H1 (cell line): Measurements from ENCODE around the gene RASEF. TPM values are rescaled to one million over a fixed set of nuclear protein-coding genes. Genes with fewer than 3 reads are reported as not detected.

Experiments
- CTCF ChIA-PET: fragments of 300-600 bp; sonication (Branson Sonifier 250); formaldehyde crosslinking; loops from one replicate; lab custom pipeline; 2021; ENCODE audit not compliant: partially characterized antibody; lab: Charles Lee
- POLR2A ChIA-PET: fragments of 300-600 bp; sonication (Branson Sonifier 250); formaldehyde crosslinking; loops from one replicate; lab custom pipeline; 2021; ENCODE audit warnings: inconsistent platforms; ENCODE audit not compliant: partially characterized antibody; lab: Charles Lee
- DNase-seq, 2 experiments: peaks; one replicate each; pipeline versions ENCODE4 v3.0.0 to v3.0.0-alpha.2; 2010 to 2022; ENCODE audit warnings: low spot score in 2 of 2, low read depth in 1 of 2, mixed read lengths in 1 of 2
- FAIRE-seq: peaks from 2 replicates; lab custom pipeline; 2011; peaks lifted over from hg19 to GRCh38; lab: Jason Lieb, UNC
- H2AFZ ChIP-seq: 2 replicates; pipeline ENCODE4 v1.8.1; 2012; ENCODE audit warnings: low read length, inconsistent platforms
- H2AK5ac ChIP-seq: 2 replicates; pipeline ENCODE4 v1.6.1; 2013; ENCODE audit warnings: low read depth, low read length
- H2BK120ac ChIP-seq: replicated peaks from 2 replicates; pipeline ENCODE3; 2013; ENCODE audit warnings: low read depth, low read length, inconsistent platforms
- H2BK12ac ChIP-seq: 2 replicates; pipeline ENCODE4 v1.6.1; 2013; ENCODE audit warnings: low read depth, low read length
- H2BK15ac ChIP-seq: 2 replicates; pipeline ENCODE4 v1.6.1; 2013; ENCODE audit warnings: low read length
- H2BK20ac ChIP-seq: 2 replicates; pipeline ENCODE4 v1.6.1; 2013; ENCODE audit warnings: low read length
- H2BK5ac ChIP-seq: 2 replicates; pipeline ENCODE4 v1.6.1; 2013; ENCODE audit warnings: low read depth, low read length
- H3K14ac ChIP-seq: 2 replicates; pipeline ENCODE4 v1.6.1; 2013; ENCODE audit warnings: inconsistent platforms; ENCODE audit not compliant: insufficient read length
- H3K18ac ChIP-seq: 2 replicates; pipeline ENCODE4 v1.6.1; 2013; ENCODE audit warnings: low read length; ENCODE audit errors: extremely low read depth
- H3K23ac ChIP-seq: 2 replicates; pipeline ENCODE4 v1.6.1; 2013; ENCODE audit warnings: inconsistent platforms; ENCODE audit not compliant: insufficient read length
- H3K23me2 ChIP-seq: 2 replicates; pipeline ENCODE4 v1.6.1; 2013; ENCODE audit warnings: low read depth, low read length
- H3K27ac ChIP-seq: 2 replicates; pipeline ENCODE4 v1.6.1; 2011; ENCODE audit warnings: low read depth, low read length, inconsistent platforms
- H3K27me3 ChIP-seq, 4 experiments: replicated peaks in 1 of 4; 1 replicate in 1 of 4; 2 replicates in 3 of 4; pipeline versions ENCODE4 v1.6.1 to v1.8.1; 2011 to 2013; ENCODE audit warnings: low read length in 3 of 4, mild to moderate bottlenecking in 3 of 4, inconsistent platforms in 2 of 4, mixed read lengths in 2 of 4, moderate library complexity in 1 of 4; ENCODE audit not compliant: control insufficient read depth in 3 of 4, insufficient read depth in 3 of 4; ENCODE audit errors: extremely low read depth in 1 of 4
- H3K36me3 ChIP-seq, 4 experiments: 2 replicates each; pipeline versions ENCODE4 v1.6.1 to v1.8.1; 2011 to 2013; ENCODE audit warnings: mild to moderate bottlenecking in 4 of 4, low read length in 3 of 4, moderate library complexity in 2 of 4, control low read depth in 1 of 4, inconsistent platforms in 1 of 4; ENCODE audit not compliant: insufficient read depth in 4 of 4, control insufficient read depth in 2 of 4
- H3K4ac ChIP-seq: replicated peaks from 2 replicates; pipeline ENCODE3; 2013; ENCODE audit warnings: low read length, low read depth, mixed read lengths, inconsistent platforms; ENCODE audit not compliant: insufficient read length
- H3K4me1 ChIP-seq, 4 experiments: replicated peaks in 1 of 4; 1 replicate in 1 of 4; 2 replicates in 3 of 4; pipeline versions ENCODE4 v1.6.1 to v1.8.1; 2011 to 2013; ENCODE audit warnings: low read length in 3 of 4, inconsistent platforms in 2 of 4, mixed read lengths in 1 of 4; ENCODE audit not compliant: insufficient read depth in 4 of 4, control insufficient read depth in 3 of 4
- H3K4me2 ChIP-seq, 2 experiments: 2 replicates each; pipeline versions ENCODE4 v1.6.1 to v1.8.1; 2011 to 2013; ENCODE audit warnings: low read depth in 2 of 2, low read length in 2 of 2, control low read depth in 1 of 2, inconsistent platforms in 1 of 2, mild to moderate bottlenecking in 1 of 2; ENCODE audit not compliant: insufficient read depth in 1 of 2
- H3K4me3 ChIP-seq, 4 experiments: fragments of 200-600, 300-600 bp in 1 of 4; sonication (generic), shearing (Covaris generic), sonication (Bioruptor Twin) in 1 of 4; 2 replicates each; pipeline versions ENCODE4 v1.5.1 to v1.8.1; 2011 to 2016; ENCODE audit warnings: low read length in 4 of 4, low read depth in 3 of 4, control low read depth in 2 of 4, inconsistent platforms in 2 of 4, mild to moderate bottlenecking in 2 of 4, mixed read lengths in 1 of 4, moderate library complexity in 1 of 4; ENCODE audit not compliant: insufficient read depth in 2 of 4; ENCODE audit errors: extremely low read depth in 1 of 4
- H3K56ac ChIP-seq: replicated peaks from 2 replicates; pipeline ENCODE3; 2013; ENCODE audit warnings: low read depth, mild to moderate bottlenecking, mixed read lengths, low read length, inconsistent platforms; ENCODE audit not compliant: insufficient read length
- H3K79me1 ChIP-seq: 2 replicates; pipeline ENCODE4 v1.6.1; 2013; ENCODE audit warnings: low read depth, low read length, control low read depth
- H3K79me2 ChIP-seq, 2 experiments: 2 replicates each; pipeline versions ENCODE4 v1.6.1 to v1.8.1; 2012 to 2013; ENCODE audit warnings: low read length in 2 of 2, mild to moderate bottlenecking in 2 of 2, inconsistent platforms in 1 of 2; ENCODE audit not compliant: insufficient read depth in 2 of 2, control insufficient read depth in 1 of 2
- H3K9ac ChIP-seq, 4 experiments: replicated peaks in 1 of 4; 1 replicate in 1 of 4; 2 replicates in 3 of 4; pipeline versions ENCODE4 v1.6.1 to v1.8.1; 2011 to 2013; ENCODE audit warnings: low read depth in 3 of 4, low read length in 3 of 4, control low read depth in 2 of 4, mild to moderate bottlenecking in 2 of 4, moderate library complexity in 2 of 4, inconsistent platforms in 1 of 4; ENCODE audit errors: extremely low read depth in 1 of 4
- H3K9me3 ChIP-seq, 2 experiments: 2 replicates each; pipeline versions ENCODE4 v1.6.1 to v1.8.1; 2012 to 2013; ENCODE audit warnings: mild to moderate bottlenecking in 2 of 2, moderate library complexity in 2 of 2, control low read depth in 1 of 2, inconsistent platforms in 1 of 2, low read depth in 1 of 2, low read length in 1 of 2, mixed read lengths in 1 of 2; ENCODE audit not compliant: insufficient read depth in 2 of 2
- H4K20me1 ChIP-seq, 2 experiments: replicated peaks in 1 of 2; 2 replicates each; pipeline versions ENCODE3 to v1.8.1; 2011 to 2013; ENCODE audit warnings: inconsistent platforms in 2 of 2, low read length in 2 of 2, mild to moderate bottlenecking in 1 of 2; ENCODE audit not compliant: insufficient read depth in 2 of 2, control insufficient read depth in 1 of 2
- H4K5ac ChIP-seq: 2 replicates; pipeline ENCODE4 v1.6.1; 2013; ENCODE audit warnings: low read length, low read depth, mixed read lengths, inconsistent platforms; ENCODE audit not compliant: insufficient read length
- H4K8ac ChIP-seq: 2 replicates; pipeline ENCODE4 v1.8.0; 2013; ENCODE audit warnings: mild to moderate bottlenecking, moderate library complexity, low read length, inconsistent platforms; ENCODE audit not compliant: insufficient read depth; ENCODE audit errors: extremely low read depth
- H4K91ac ChIP-seq: replicated peaks from 2 replicates; pipeline ENCODE3; 2013; ENCODE audit warnings: low read length, mixed read lengths, inconsistent platforms; ENCODE audit not compliant: insufficient read length
- ASH2L ChIP-seq: fragments of 200-600, 300-600 bp; sonication (generic); IDR thresholded peaks from one replicate; pipeline ENCODE4 v1.7.1; 2017; ENCODE audit warnings: low read length
- ATF3 ChIP-seq: IDR thresholded peaks from 2 replicates; pipeline ENCODE4 v1.6.1; 2011; ENCODE audit warnings: low read depth, mild to moderate bottlenecking, low read length; ENCODE audit not compliant: insufficient read depth
- POU5F1 ChIP-seq: IDR thresholded peaks from 2 replicates; pipeline ENCODE4 v1.6.1; 2011; ENCODE audit warnings: low read depth, mild to moderate bottlenecking, low read length, moderate library complexity
- TAF1 ChIP-seq: IDR thresholded peaks from 2 replicates; pipeline ENCODE4 v1.6.1; 2011; ENCODE audit warnings: mild to moderate bottlenecking, low read depth, low read length
- TAF7 ChIP-seq: optimal IDR thresholded peaks from 2 replicates; pipeline ENCODE3; 2011; ENCODE audit warnings: low read depth, mild to moderate bottlenecking, inconsistent platforms, low read length, moderate library complexity, borderline replicate concordance
- WGBS, 2 experiments: shearing (Covaris generic) in 1 of 2; methylation state at CpG; one replicate each; pipeline versions ENCODE4 v1.1.6 to v1.1.7; 2013 to 2015; ENCODE audit warnings: low lambda C conversion rate in 2 of 2, mixed read lengths in 2 of 2, inconsistent platforms in 1 of 2, low coverage in 1 of 2, missing lambda C conversion rate in 1 of 2; ENCODE audit not compliant: insufficient replicate concordance in 2 of 2, insufficient coverage in 1 of 2, insufficient read length in 1 of 2; ENCODE audit errors: extremely low coverage in 1 of 2, missing lambda C conversion rate in 1 of 2; 5-methylcytosine and 5-hydroxymethylcytosine counted together
- polyA plus RNA-seq, 7 experiments: library from polyadenylated mRNA; depleted of rRNA in 3 of 7; stranded (reverse) in 5 of 7; unstranded in 2 of 7; fragments of >200 nt in 5 of 7; fragments of 200-250 nt in 2 of 7; gene quantifications; 1 replicate in 5 of 7; 2 replicates in 1 of 7; 4 replicates in 1 of 7; pipeline versions ENCODE4 v1.2.1 to v1.2.3, GENCODE V29; 2011 to 2013; ENCODE audit warnings: missing spikeins in 2 of 7, mixed read lengths in 2 of 7
- total RNA-seq: library from RNA; stranded (reverse); fragmentation: NEBNext Ultra II Directional; extraction: Animal tissue kit (Norgen Biotek cat#: 25700); gene quantifications from 2 replicates; pipeline ENCODE4 v1.2.1, GENCODE V29; 2021

Gene RASEF
- total and polyA plus RNA-seq, 2 of the 8 experiments (the other 6 are each of a cell fraction or from before 2014, with no cell fraction given), result 1.1 to 4.6 TPM

- Histone ChIP-seq H2AFZ (no peak overlapping the region), H3K9ac (no peak overlapping the region), H2BK20ac (no peak overlapping the region), H3K4me1 (peaks cover 0 to 4% (median 0%) of the 10 kb centered on the region in 4 experiments; a peak in 1 of 7 replicates), H3K4ac (no peak overlapping the region), H4K8ac (no peak overlapping the region), H2BK15ac (no peak overlapping the region), H2BK5ac (no peak overlapping the region), H4K5ac (no peak overlapping the region), H4K91ac (no peak overlapping the region), H2BK12ac (no peak overlapping the region), H3K4me2 (no peak overlapping the region; a peak in 1 of 4 replicates), H2AK5ac (no peak overlapping the region), H2BK120ac (no peak overlapping the region), H3K9me3 (no peaks in the 10 kb centered on the region), H3K14ac (no peak overlapping the region), H3K4me3 (no peak overlapping the region), H3K56ac (no peak overlapping the region), H3K36me3 (no peaks in the 10 kb centered on the region), H3K23me2 (peaks cover 5% of the 10 kb centered on the region; the same call in 1 of the 2 replicates), H3K18ac (no peak overlapping the region), H3K79me2 (no peaks in the 10 kb centered on the region), H3K27ac (no peak overlapping the region), H3K23ac (no peak overlapping the region), H3K27me3 (peaks cover 0 to 35% (median 14%) of the 10 kb centered on the region in 4 experiments; a peak in 6 of 7 replicates), H3K79me1 (no peaks in the 10 kb centered on the region), H4K20me1 (no peaks in the 10 kb centered on the region)
- DNase-seq (no peak), FAIRE-seq (no peak)
- 93% methylated on average over 3 of the region's 3 CpGs; no CpG with 5 or more reads in 1 of the 2 experiments for WGBS, 2 experiments
- POLR2A ChIA-PET, result no interaction called here
- TF ChIP-seq ATF3 (no peak), TAF7 (no peak), TAF1 (no peak), POU5F1 (no peak), ASH2L (no peak)
- CTCF ChIA-PET, result no interaction called here
These were observed 2.4 kb downstream of the RASEF start for GRCh38 chr9:83060556-83060955.
